ENCODE results near the gene ABCB11. TPM values are rescaled to one million over a fixed set of nuclear protein-coding genes. Genes with fewer than 3 reads are reported as not detected.
A peak's percentile ranks its signal among the peaks of the same experiment; 100 is the strongest.

The ABCB11 gene
- total and polyA plus RNA-seq, 8 donors, result 0.18 to 0.58 TPM; not detected in 6

DNA sequence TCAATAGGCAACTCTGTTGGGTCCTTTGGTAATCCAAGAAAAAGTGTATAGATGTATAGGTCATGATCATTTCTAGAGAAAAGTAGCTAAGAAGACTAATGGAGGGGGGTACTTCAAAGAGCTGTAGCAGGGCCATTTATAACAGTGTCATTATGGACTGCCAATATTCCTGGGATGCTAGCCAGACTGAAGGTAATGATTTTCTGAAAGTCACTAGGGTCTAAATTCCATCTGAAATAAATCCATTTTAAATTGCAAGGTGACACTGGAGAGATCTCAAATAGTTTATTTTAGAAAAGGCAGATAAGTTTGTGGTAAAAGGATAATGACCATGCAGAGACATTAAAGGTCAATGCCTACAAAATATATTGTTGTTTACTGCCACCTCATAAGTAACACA is 136.4 kb downstream of the ABCB11 start:
- no peak for DNase-seq
- no peaks in the 10 kb centered on the region for H3K36me3 ChIP-seq
- no peaks in the 10 kb centered on the region for H3K9me3 ChIP-seq
- no peaks in the 10 kb centered on the region for H3K27me3 ChIP-seq
- H3K4me1 ChIP-seq, result peaks cover 0 to 13% (median 9%) of the 10 kb centered on the region in 4 donors
- H3K4me3 ChIP-seq, result no peak overlapping the region
- no peak overlapping the region for H3K27ac ChIP-seq
- TF ChIP-seq CTCF (IDR thresholded peaks at IDR 0.05), result no peak
- TF ChIP-seq POLR2A (IDR thresholded peaks at IDR 0.05), result no peak
- TF ChIP-seq EP300 (IDR thresholded peaks at IDR 0.05), result no peak
- TF ChIP-seq POLR2AphosphoS5 (IDR thresholded peaks at IDR 0.05), result no peak
- intact Hi-C loops (cut with DNase I; ENCODE audit: low total_unique reads), result no loop called here

- Histone ChIP-seq H3K36me3 (no peaks in the 10 kb centered on the region), H3K9me3 (no peaks in the 10 kb centered on the region), H3K4me1 (peaks cover 0 to 17% (median 12%) of the 10 kb centered on the region in 4 donors), H3K27me3 (no peaks in the 10 kb centered on the region), H3K4me3 (no peak overlapping the region), H3K27ac (no peak overlapping the region)
- DNase-seq, result no peak
- WGBS, 5 donors, result 79 to 95% (median 83%) methylated on average over 1 of the region's 1 CpG
- no peak for TF ChIP-seq POLR2AphosphoS5 (IDR thresholded peaks at IDR 0.05)
- no peak for TF ChIP-seq POLR2A (IDR thresholded peaks at IDR 0.05)
- TF ChIP-seq CTCF (IDR thresholded peaks at IDR 0.05), result no peak
- no peak for TF ChIP-seq EP300 (IDR thresholded peaks at IDR 0.05)
- intact Hi-C loops (cut with DNase I; ENCODE audit: low total_unique reads), result no loop called here
These were observed 137.0 kb downstream of the ABCB11 start for GRCh38 chr2:168894101-168894500.

GRCh38 chr2:168892327-168892726 is 138.8 kb downstream of the ABCB11 start:
- no peak for DNase-seq
- Histone ChIP-seq H3K27me3 (no peaks in the 10 kb centered on the region), H3K36me3 (no peaks in the 10 kb centered on the region), H3K27ac (no peak overlapping the region), H3K4me1 (peaks cover 0 to 17% (median 12%) of the 10 kb centered on the region in 4 donors), H3K4me3 (no peak overlapping the region), H3K9me3 (no peaks in the 10 kb centered on the region)
- WGBS, 5 donors, result 81 to 89% (median 84%) methylated on average over 3 of the region's 3 CpGs
- TF ChIP-seq POLR2AphosphoS5 (IDR thresholded peaks at IDR 0.05), result no peak
- TF ChIP-seq CTCF (IDR thresholded peaks at IDR 0.05), result no peak
- no peak for TF ChIP-seq POLR2A (IDR thresholded peaks at IDR 0.05)
- no peak for TF ChIP-seq EP300 (IDR thresholded peaks at IDR 0.05)
- intact Hi-C loops (cut with DNase I; ENCODE audit: low total_unique reads), result no loop called here

DNA sequence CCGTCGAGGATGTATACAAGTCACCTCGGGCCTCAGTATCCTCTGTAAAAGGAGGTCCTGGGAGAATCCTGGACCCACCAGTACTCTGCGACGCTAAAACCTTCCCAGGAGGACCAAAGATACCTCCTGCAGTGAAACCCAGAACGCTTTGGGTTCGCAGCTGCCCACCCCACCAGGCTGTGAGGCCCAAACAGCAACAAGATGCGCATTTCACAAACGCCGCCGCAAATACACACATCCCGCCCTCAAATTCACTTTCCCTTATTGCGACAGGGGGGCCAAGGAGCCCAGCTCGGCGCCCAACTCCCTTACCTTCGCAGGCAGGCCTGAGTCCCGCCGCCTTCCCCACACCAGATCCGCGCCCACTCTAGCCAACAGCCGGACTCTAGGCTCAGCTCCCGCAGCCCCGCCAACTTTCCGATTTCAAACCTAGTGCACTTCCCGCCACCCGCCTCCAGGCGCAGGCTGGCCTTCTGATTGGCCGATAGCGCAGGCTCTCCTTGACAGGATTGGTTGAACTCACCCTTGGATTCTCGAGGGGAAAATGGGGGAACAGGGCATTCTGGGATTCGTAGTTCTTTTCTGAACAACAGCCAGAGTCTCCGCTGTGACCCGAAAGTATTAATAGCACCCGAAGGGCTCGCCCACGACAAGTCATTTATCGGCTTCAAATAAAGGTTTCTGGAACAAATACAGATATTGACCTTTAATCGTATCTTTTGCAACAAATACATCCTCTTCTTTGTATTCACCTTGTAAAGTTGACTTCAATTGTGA is 140.9 kb downstream of the ABCB11 start, which contains the start of gene SPC25:
TSS of gene SPC25 (minus strand) at position 425 of the 777 bp plus-strand sequence. CDS start 911 bp downstream, outside the sequence.
- intact Hi-C loops (cut with DNase I; ENCODE audit: low total_unique reads), result no loop called here
- Histone ChIP-seq H3K4me3 (peak within 1 kb of the TSS; percentile 48 to 70 (median 61)), H3K9me3 (no peaks in the 10 kb centered on the region), H3K4me1 (peaks cover 0 to 17% (median 12%) of the 10 kb centered on the region in 4 donors), H3K27ac (no peak within 1 kb of the TSS), H3K36me3 (no peaks in the 10 kb centered on the region), H3K27me3 (no peaks in the 10 kb centered on the region)
- no peak for TF ChIP-seq EP300 (IDR thresholded peaks at IDR 0.05)
- TF ChIP-seq POLR2A (IDR thresholded peaks at IDR 0.05), result no peak
- TF ChIP-seq CTCF (IDR thresholded peaks at IDR 0.05), result peak in 5 of 7 experiments; percentile 6 to 21 (median 13)
- TF ChIP-seq POLR2AphosphoS5 (IDR thresholded peaks at IDR 0.05), result peak in 1 of 3 donors; percentile 33
- DNase-seq, result peak; percentile 86 to 97
- 0 to 1% (median 1%) methylated on average over 38 of the region's 38 CpGs for WGBS, 5 donors

All from stomach (tissue), 9 donors.